HepG2 (cell line): ENCODE data around the gene IGFLR1. TPM values are rescaled to one million over a fixed set of nuclear protein-coding genes. Genes with fewer than 3 reads are reported as not detected.
A peak's percentile ranks its signal among the peaks of the same experiment; 100 is the strongest.

Experiments used
- CBX2 ChIP-seq, 2 experiments: fragments of 200-600 bp in 1 of 2; sonication (generic); formaldehyde crosslinking in 1 of 2; IDR thresholded peaks; 2 replicates each; pipeline versions ENCODE4 v1.7.0 to v1.8.1; 2018 to 2022; ENCODE audit warnings: low read depth in 2 of 2, low read length in 1 of 2, mild to moderate bottlenecking in 1 of 2, missing genetic modification reagents in 1 of 2
- HES4 ChIP-seq: sonication (generic); formaldehyde crosslinking; IDR thresholded peaks from 2 replicates; pipeline ENCODE4 v1.9.0; 2021; ENCODE audit warnings: mild to moderate bottlenecking, missing genetic modification reagents, borderline replicate concordance
- HIVEP1 ChIP-seq: sonication (generic); formaldehyde crosslinking; IDR thresholded peaks from 2 replicates; pipeline ENCODE4 v1.4.0; 2020; ENCODE audit warnings: mild to moderate bottlenecking, missing genetic modification reagents
- HMG20B ChIP-seq: conservative IDR thresholded peaks from 2 replicates; pipeline ENCODE4 v1.6.1; 2016; ENCODE audit warnings: missing genetic modification reagents, missing compliant biosample characterization
- KDM1A ChIP-seq: IDR thresholded peaks from 2 replicates; pipeline ENCODE4 v1.6.1; 2016; ENCODE audit warnings: missing compliant biosample characterization
- LBX2 ChIP-seq: sonication (generic); formaldehyde crosslinking; IDR thresholded peaks from 2 replicates; pipeline ENCODE4 v1.5.0; 2020; ENCODE audit warnings: missing genetic modification reagents, mild to moderate bottlenecking, borderline replicate concordance
- MXI1 ChIP-seq: IDR thresholded peaks from 3 replicates; pipeline ENCODE4 v1.6.1; 2012; ENCODE audit warnings: low read depth, low read length, inconsistent platforms, borderline replicate concordance
- PAF1 ChIP-seq: IDR thresholded peaks from 2 replicates; pipeline ENCODE4 v1.6.1; 2016; ENCODE audit warnings: missing genetic modification reagents, missing compliant biosample characterization
- POGZ ChIP-seq: sonication (generic); formaldehyde crosslinking; IDR thresholded peaks from 2 replicates; pipeline ENCODE4 v1.4.0; 2020; ENCODE audit warnings: mild to moderate bottlenecking, missing genetic modification reagents
- SSRP1 ChIP-seq: IDR thresholded peaks from 2 replicates; pipeline ENCODE4 v1.6.1; 2016; ENCODE audit warnings: control low read depth
- ZBTB39 ChIP-seq: sonication (generic); formaldehyde crosslinking; IDR thresholded peaks from 2 replicates; pipeline ENCODE4 v1.5.0; 2020; ENCODE audit warnings: missing genetic modification reagents
- ZFP36 ChIP-seq: fragments of 150-350 bp; IDR thresholded peaks from 2 replicates; pipeline ENCODE4 v1.6.1; 2018; ENCODE audit warnings: borderline replicate concordance, low read length, low read depth; ENCODE audit not compliant: partially characterized antibody
- ZFP82 ChIP-seq: sonication (generic); formaldehyde crosslinking; IDR thresholded peaks from 2 replicates; pipeline ENCODE4 v1.5.1; 2020; ENCODE audit warnings: mild to moderate bottlenecking, missing genetic modification reagents, borderline replicate concordance
- ZFYVE20 ChIP-seq: sonication (generic); formaldehyde crosslinking; IDR thresholded peaks from 2 replicates; pipeline ENCODE4 v1.8.0; 2023; ENCODE audit warnings: low read depth, mild to moderate bottlenecking, moderate library complexity, missing genetic modification reagents, borderline replicate concordance
- ZHX1 ChIP-seq: sonication (generic); formaldehyde crosslinking; IDR thresholded peaks from 2 replicates; pipeline ENCODE4 v1.8.1; 2022; ENCODE audit warnings: low read depth, mild to moderate bottlenecking, missing genetic modification reagents
- ZMYM2 ChIP-seq: sonication (generic); formaldehyde crosslinking; IDR thresholded peaks from 2 replicates; pipeline ENCODE4 v1.8.0; 2022; ENCODE audit warnings: mild to moderate bottlenecking, missing genetic modification reagents
- ZNF550 ChIP-seq: sonication (generic); formaldehyde crosslinking; IDR thresholded peaks from 2 replicates; pipeline ENCODE4 v1.4.0; 2020; ENCODE audit warnings: mild to moderate bottlenecking, missing genetic modification reagents, borderline replicate concordance
- ZNF607 ChIP-seq: sonication (generic); formaldehyde crosslinking; IDR thresholded peaks from 2 replicates; pipeline ENCODE4 v1.5.1; 2020; ENCODE audit warnings: missing genetic modification reagents, mild to moderate bottlenecking, borderline replicate concordance
- ZNF639 ChIP-seq: conservative IDR thresholded peaks from 2 replicates; pipeline ENCODE4 v1.6.1; 2018; ENCODE audit warnings: missing genetic modification reagents
- ZNF891 ChIP-seq: sonication (generic); formaldehyde crosslinking; IDR thresholded peaks from 2 replicates; pipeline ENCODE4 v1.5.0; 2020; ENCODE audit warnings: mild to moderate bottlenecking, missing genetic modification reagents
- ZZZ3 ChIP-seq: sonication (generic); formaldehyde crosslinking; IDR thresholded peaks from 2 replicates; pipeline ENCODE4 v1.4.0; 2020; ENCODE audit warnings: missing genetic modification reagents, mild to moderate bottlenecking, borderline replicate concordance
- polyA plus RNA-seq, 8 experiments: library from polyadenylated mRNA; depleted of rRNA in 3 of 8; stranded (reverse) in 7 of 8; unstranded in 1 of 8; fragments of >200 nt; fragmentation: Illumina TruSeq in 4 of 8; extraction: Trizol in 4 of 8; gene quantifications; 2 replicates each; pipeline versions ENCODE4 v1.2.1 to v1.2.3, GENCODE V29; 2011 to 2016; ENCODE audit warnings: low read depth in 4 of 8, missing spikeins in 1 of 8, mixed read lengths in 1 of 8; ENCODE audit not compliant: insufficient read depth in 1 of 8
- total RNA-seq, 5 experiments: library from RNA; depleted of rRNA; stranded (reverse); fragments of >200 nt; fragmentation: Illumina TruSeq; extraction: Trizol; gene quantifications; 2 replicates each; pipeline ENCODE4 v1.2.3, GENCODE V29; 2016; ENCODE audit warnings: low read depth in 1 of 5

The IGFLR1 gene
- total and polyA plus RNA-seq, 2 of the 13 experiments (the other 11 are each of a cell fraction or from before 2014, with no cell fraction given): 5.4 to 8.9 TPM

GRCh38 chr19:35717665-35718344, 24.4 kb downstream of the IGFLR1 start, which contains the start of gene KMT2B (continued):
- TF ChIP-seq LBX2 (CRISPR knock-in tag): no peak
- TF ChIP-seq HMG20B (CRISPR knock-in tag): no peak
- no peak for TF ChIP-seq HES4 (CRISPR knock-in tag)
- TF ChIP-seq ZFP36: no peak
- peak; percentile 96 for TF ChIP-seq ZNF639 (CRISPR knock-in tag)
- TF ChIP-seq ZNF550 (CRISPR knock-in tag): no peak
- no peak for TF ChIP-seq ZFYVE20 (CRISPR knock-in tag)
- no peak for TF ChIP-seq ZBTB39 (CRISPR knock-in tag)
- no peak for TF ChIP-seq CBX2 (IDR thresholded peaks at IDR 0.05; ENCODE audit: low read depth, low read length)
- no peak for TF ChIP-seq CBX2 (CRISPR knock-in tag; IDR thresholded peaks at IDR 0.05; ENCODE audit: low read depth)
- no peak for TF ChIP-seq ZFP82 (CRISPR knock-in tag)
- no peak for TF ChIP-seq PAF1
- TF ChIP-seq SSRP1 (CRISPR knock-in tag): no peak
- TF ChIP-seq ZNF607 (CRISPR knock-in tag): no peak
- TF ChIP-seq ZZZ3: no peak
- no peak for TF ChIP-seq MXI1
- no peak for TF ChIP-seq HIVEP1 (CRISPR knock-in tag)
- no peak for TF ChIP-seq ZMYM2 (CRISPR knock-in tag)
- TF ChIP-seq KDM1A: no peak
- TF ChIP-seq ZHX1 (CRISPR knock-in tag): no peak
- TF ChIP-seq POGZ: no peak
- no peak for TF ChIP-seq ZNF891 (CRISPR knock-in tag)
